ENCODE measurements around the gene SVOP.

Gene SVOP

GRCh38 chr12:108914121-108914531, 106.7 kb downstream of the SVOP start:
- no peak for TF ChIP-seq CTCF (IDR thresholded peaks at IDR 0.05; ENCODE audit: insufficient read depth, missing control alignments)
- no peak for FAIRE-seq
- no peak for DNase-seq (ENCODE audit: insufficient read length, low spot score)

- FAIRE-seq (no peak), DNase-seq (ENCODE audit: insufficient read length, low spot score) (no peak)
- TF ChIP-seq CTCF (IDR thresholded peaks at IDR 0.05; ENCODE audit: insufficient read depth, missing control alignments) = no peak
Measured at GRCh38 chr12:108912361-108912760, 108.5 kb downstream of the SVOP start.

- no peak for FAIRE-seq
- DNase-seq (ENCODE audit: insufficient read length, low spot score) = no peak
Measured at GRCh38 chr12:108911915-108912314, 109.0 kb downstream of the SVOP start.

GRCh38 chr12:108910336-108910735, 110.5 kb downstream of the SVOP start:
- DNase-seq (ENCODE audit: insufficient read length, low spot score) = no peak
- FAIRE-seq = no peak
- no peak for TF ChIP-seq CTCF (IDR thresholded peaks at IDR 0.05; ENCODE audit: insufficient read depth, missing control alignments)

More at GRCh38 chr12:108911915-108912314, 109.0 kb downstream of the SVOP start:
- TF ChIP-seq CTCF (IDR thresholded peaks at IDR 0.05; ENCODE audit: insufficient read depth, missing control alignments) = no peak

GRCh38 chr12:108907839-108908351, 113.0 kb downstream of the SVOP start:
- FAIRE-seq = no peak
- no peak for DNase-seq (ENCODE audit: insufficient read length, low spot score)
- no peak for TF ChIP-seq CTCF (IDR thresholded peaks at IDR 0.05; ENCODE audit: insufficient read depth, missing control alignments)

GRCh38 chr12:108906971-108907370, 113.9 kb downstream of the SVOP start:
- DNase-seq (ENCODE audit: insufficient read length, low spot score) = no peak
- TF ChIP-seq CTCF (IDR thresholded peaks at IDR 0.05; ENCODE audit: insufficient read depth, missing control alignments) = no peak

GRCh38 chr12:108905725-108906124, 115.1 kb downstream of the SVOP start:
- no peak for TF ChIP-seq CTCF (IDR thresholded peaks at IDR 0.05; ENCODE audit: insufficient read depth, missing control alignments)
- DNase-seq (ENCODE audit: insufficient read length, low spot score) (no peak), FAIRE-seq (no peak)

More at GRCh38 chr12:108906971-108907370, 113.9 kb downstream of the SVOP start:
- no peak for FAIRE-seq

All from D721Med (cell line).